ENCODE results near the gene MAMDC2. TPM values are rescaled to one million over a fixed set of nuclear protein-coding genes. Genes with fewer than 3 reads are reported as not detected.

Gene MAMDC2
- total RNA-seq, 4 donors from 2014 or later: 96.5 to 192 (median 140) TPM

- peak overlapping the region; percentile 85 to 98 (median 92) for H3K27ac ChIP-seq
- WGBS, 2 donors (ENCODE audit: low coverage in 1 of 2): 0% methylated on average over 1 of the region's 1 CpG
- H3K4me3 ChIP-seq: no peak overlapping the region
- H3K4me1 ChIP-seq: peaks cover 42 to 100% (median 67%) of the 10 kb centered on the region in 3 donors
- TF ChIP-seq POLR2AphosphoS5 (IDR thresholded peaks at IDR 0.05) (peak; percentile 17), POLR2A (IDR thresholded peaks at IDR 0.05) (no peak)
- H3K9me3 ChIP-seq: no peaks in the 10 kb centered on the region
- H3K36me3 ChIP-seq: no peaks in the 10 kb centered on the region
- peak; percentile 61 for ATAC-seq
- no peaks in the 10 kb centered on the region for H3K27me3 ChIP-seq
Observed at GRCh38 chr9:70081120-70081495, 37.5 kb downstream of the MAMDC2 start.

DNA sequence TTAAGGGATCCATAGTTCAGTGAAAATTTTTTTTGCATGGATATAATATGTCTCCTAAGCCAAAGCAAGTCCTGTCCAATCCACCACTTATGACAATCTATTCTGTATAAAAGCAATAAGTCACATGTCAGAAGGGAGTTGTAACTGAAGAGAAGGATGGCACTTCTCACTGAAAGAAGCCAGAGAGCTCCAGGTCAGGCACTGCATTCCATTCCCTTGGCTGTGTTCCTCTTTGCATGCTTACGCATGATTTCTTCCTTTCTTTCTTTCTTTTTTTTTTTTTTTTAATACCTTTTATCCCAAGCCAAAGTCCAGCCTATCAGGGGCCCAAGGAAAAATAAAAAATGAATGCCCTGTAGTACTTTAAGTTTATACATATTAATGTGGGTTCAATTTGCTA, 39.8 kb downstream of the MAMDC2 start:
- no peak for TF ChIP-seq EP300 (IDR thresholded peaks at IDR 0.05)
- TF ChIP-seq, protein P1, sequence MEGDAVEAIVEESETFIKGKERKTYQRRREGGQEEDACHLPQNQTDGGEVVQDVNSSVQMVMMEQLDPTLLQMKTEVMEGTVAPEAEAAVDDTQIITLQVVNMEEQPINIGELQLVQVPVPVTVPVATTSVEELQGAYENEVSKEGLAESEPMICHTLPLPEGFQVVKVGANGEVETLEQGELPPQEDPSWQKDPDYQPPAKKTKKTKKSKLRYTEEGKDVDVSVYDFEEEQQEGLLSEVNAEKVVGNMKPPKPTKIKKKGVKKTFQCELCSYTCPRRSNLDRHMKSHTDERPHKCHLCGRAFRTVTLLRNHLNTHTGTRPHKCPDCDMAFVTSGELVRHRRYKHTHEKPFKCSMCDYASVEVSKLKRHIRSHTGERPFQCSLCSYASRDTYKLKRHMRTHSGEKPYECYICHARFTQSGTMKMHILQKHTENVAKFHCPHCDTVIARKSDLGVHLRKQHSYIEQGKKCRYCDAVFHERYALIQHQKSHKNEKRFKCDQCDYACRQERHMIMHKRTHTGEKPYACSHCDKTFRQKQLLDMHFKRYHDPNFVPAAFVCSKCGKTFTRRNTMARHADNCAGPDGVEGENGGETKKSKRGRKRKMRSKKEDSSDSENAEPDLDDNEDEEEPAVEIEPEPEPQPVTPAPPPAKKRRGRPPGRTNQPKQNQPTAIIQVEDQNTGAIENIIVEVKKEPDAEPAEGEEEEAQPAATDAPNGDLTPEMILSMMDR (IDR thresholded peaks at IDR 0.05): no peak
- TF ChIP-seq POLR2AphosphoS5 (IDR thresholded peaks at IDR 0.05): no peak
- no peak for TF ChIP-seq POLR2A (IDR thresholded peaks at IDR 0.05)
- H3K27ac ChIP-seq: peak overlapping the region; percentile 78 to 98 (median 92)
- no peaks in the 10 kb centered on the region for H3K36me3 ChIP-seq
- H3K9me3 ChIP-seq: no peaks in the 10 kb centered on the region
- H3K27me3 ChIP-seq: no peaks in the 10 kb centered on the region
- 21 to 30% methylated on average over 1 of the region's 1 CpG for WGBS, 2 donors (ENCODE audit: low coverage in 1 of 2)
- no peak overlapping the region for H3K4me3 ChIP-seq
- peak; percentile 17 for ATAC-seq
- H3K4me1 ChIP-seq: peaks cover 36 to 100% (median 55%) of the 10 kb centered on the region in 3 donors

GRCh38 chr9:70085241-70085640, 41.6 kb downstream of the MAMDC2 start:
- no peaks in the 10 kb centered on the region for H3K27me3 ChIP-seq
- H3K4me3 ChIP-seq: no peak overlapping the region
- TF ChIP-seq POLR2A (IDR thresholded peaks at IDR 0.05): no peak
- TF ChIP-seq, protein P1 (IDR thresholded peaks at IDR 0.05): no peak
- no peak for TF ChIP-seq POLR2AphosphoS5 (IDR thresholded peaks at IDR 0.05)
- H3K27ac ChIP-seq: peak overlapping the region; percentile 78 to 98 (median 92)
- H3K36me3 ChIP-seq: no peaks in the 10 kb centered on the region
- WGBS, 2 donors (ENCODE audit: low coverage in 1 of 2): 68 to 77% methylated on average over 4 of the region's 4 CpGs
- ATAC-seq: no peak
- peaks cover 19 to 100% (median 46%) of the 10 kb centered on the region in 3 donors for H3K4me1 ChIP-seq
- no peaks in the 10 kb centered on the region for H3K9me3 ChIP-seq

- H3K4me3 ChIP-seq: no peak overlapping the region
- H3K9me3 ChIP-seq: no peaks in the 10 kb centered on the region
- no peaks in the 10 kb centered on the region for H3K27me3 ChIP-seq
- ATAC-seq: no peak
- WGBS, 2 donors (ENCODE audit: low coverage in 1 of 2): 35 to 50% methylated on average over 2 of the region's 2 CpGs
- TF ChIP-seq, protein P1 (IDR thresholded peaks at IDR 0.05): no peak
- TF ChIP-seq POLR2A (IDR thresholded peaks at IDR 0.05) (no peak), POLR2AphosphoS5 (IDR thresholded peaks at IDR 0.05) (no peak), EP300 (IDR thresholded peaks at IDR 0.05) (no peak)
- H3K36me3 ChIP-seq: no peaks in the 10 kb centered on the region
- H3K4me1 ChIP-seq: peaks cover 14 to 98% (median 40%) of the 10 kb centered on the region in 3 donors
- H3K27ac ChIP-seq: peak overlapping the region; percentile 49 to 79 (median 68)
Observed at GRCh38 chr9:70091103-70091502, 47.5 kb downstream of the MAMDC2 start.

DNA sequence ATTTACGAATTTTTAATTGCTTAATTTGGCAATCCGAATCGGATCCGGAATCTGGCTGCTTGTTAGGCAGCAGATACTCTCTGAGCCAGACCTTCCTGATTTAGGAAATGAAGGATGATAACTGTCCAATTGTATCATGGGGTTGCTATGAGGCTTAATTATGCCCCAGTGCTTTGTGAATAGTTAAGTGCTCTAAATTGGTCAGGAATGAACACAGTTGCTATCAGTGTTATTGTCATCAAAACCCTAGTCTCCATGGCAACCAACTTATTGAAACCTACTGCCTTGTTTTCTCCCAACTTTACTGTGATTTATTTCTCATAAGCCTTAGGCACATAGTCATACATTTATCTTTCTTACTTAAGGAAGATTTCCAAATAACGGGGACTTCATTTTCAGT, 47.9 kb downstream of the MAMDC2 start:
- H3K4me1 ChIP-seq: peaks cover 11 to 98% (median 36%) of the 10 kb centered on the region in 3 donors
- no peaks in the 10 kb centered on the region for H3K9me3 ChIP-seq
- TF ChIP-seq, protein P1 (IDR thresholded peaks at IDR 0.05): no peak
- TF ChIP-seq POLR2A (IDR thresholded peaks at IDR 0.05) (no peak), POLR2AphosphoS5 (IDR thresholded peaks at IDR 0.05) (no peak), EP300 (IDR thresholded peaks at IDR 0.05) (no peak)
- no peak overlapping the region for H3K4me3 ChIP-seq
- whole genome bisulfite sequencing, 2 donors (ENCODE audit: low coverage in 1 of 2): 13 to 17% methylated on average over 4 to 5 of the region's 5 CpGs
- ATAC-seq: no peak
- no peaks in the 10 kb centered on the region for H3K27me3 ChIP-seq
- H3K36me3 ChIP-seq: no peaks in the 10 kb centered on the region
- peak overlapping the region; percentile 49 to 79 (median 68) for H3K27ac ChIP-seq

Measured in gastroesophageal sphincter (tissue), 4 donors.